ENCODE data around the gene ERMARD.

DNA sequence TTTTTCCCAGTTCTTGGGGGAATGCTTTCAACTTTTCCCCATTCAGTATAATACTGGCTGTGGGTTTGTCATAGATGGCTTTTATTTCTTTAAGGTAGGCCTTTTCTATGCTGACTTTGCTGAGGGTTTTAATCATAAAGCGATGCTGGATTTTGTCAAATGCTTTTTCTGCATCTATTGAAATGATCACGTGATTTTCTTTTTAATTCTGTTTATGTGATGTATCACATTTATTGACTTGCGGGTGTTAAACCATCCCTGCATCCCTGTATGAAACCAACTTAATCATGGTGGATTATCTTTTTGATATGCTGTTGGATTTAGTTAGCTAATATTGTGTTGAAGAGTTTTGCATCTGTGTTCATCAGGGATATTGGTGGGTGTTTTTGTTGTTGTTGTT, 65.6 kb downstream of the ERMARD start:
- TF ChIP-seq, protein P1, sequence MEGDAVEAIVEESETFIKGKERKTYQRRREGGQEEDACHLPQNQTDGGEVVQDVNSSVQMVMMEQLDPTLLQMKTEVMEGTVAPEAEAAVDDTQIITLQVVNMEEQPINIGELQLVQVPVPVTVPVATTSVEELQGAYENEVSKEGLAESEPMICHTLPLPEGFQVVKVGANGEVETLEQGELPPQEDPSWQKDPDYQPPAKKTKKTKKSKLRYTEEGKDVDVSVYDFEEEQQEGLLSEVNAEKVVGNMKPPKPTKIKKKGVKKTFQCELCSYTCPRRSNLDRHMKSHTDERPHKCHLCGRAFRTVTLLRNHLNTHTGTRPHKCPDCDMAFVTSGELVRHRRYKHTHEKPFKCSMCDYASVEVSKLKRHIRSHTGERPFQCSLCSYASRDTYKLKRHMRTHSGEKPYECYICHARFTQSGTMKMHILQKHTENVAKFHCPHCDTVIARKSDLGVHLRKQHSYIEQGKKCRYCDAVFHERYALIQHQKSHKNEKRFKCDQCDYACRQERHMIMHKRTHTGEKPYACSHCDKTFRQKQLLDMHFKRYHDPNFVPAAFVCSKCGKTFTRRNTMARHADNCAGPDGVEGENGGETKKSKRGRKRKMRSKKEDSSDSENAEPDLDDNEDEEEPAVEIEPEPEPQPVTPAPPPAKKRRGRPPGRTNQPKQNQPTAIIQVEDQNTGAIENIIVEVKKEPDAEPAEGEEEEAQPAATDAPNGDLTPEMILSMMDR (IDR thresholded peaks at IDR 0.05): no peak
- no peak for TF ChIP-seq POLR2A (IDR thresholded peaks at IDR 0.05)

Data from lower leg skin (tissue), 3 donors.